Measurements from ENCODE around the gene ASPDH. TPM values are rescaled to one million over a fixed set of nuclear protein-coding genes. Genes with fewer than 3 reads are reported as not detected.

The ASPDH gene
- total and polyA plus RNA-seq, 2 of the 13 experiments (the other 11 are each of a cell fraction or from before 2014, with no cell fraction given), result 2.2 to 3.3 TPM

DNA sequence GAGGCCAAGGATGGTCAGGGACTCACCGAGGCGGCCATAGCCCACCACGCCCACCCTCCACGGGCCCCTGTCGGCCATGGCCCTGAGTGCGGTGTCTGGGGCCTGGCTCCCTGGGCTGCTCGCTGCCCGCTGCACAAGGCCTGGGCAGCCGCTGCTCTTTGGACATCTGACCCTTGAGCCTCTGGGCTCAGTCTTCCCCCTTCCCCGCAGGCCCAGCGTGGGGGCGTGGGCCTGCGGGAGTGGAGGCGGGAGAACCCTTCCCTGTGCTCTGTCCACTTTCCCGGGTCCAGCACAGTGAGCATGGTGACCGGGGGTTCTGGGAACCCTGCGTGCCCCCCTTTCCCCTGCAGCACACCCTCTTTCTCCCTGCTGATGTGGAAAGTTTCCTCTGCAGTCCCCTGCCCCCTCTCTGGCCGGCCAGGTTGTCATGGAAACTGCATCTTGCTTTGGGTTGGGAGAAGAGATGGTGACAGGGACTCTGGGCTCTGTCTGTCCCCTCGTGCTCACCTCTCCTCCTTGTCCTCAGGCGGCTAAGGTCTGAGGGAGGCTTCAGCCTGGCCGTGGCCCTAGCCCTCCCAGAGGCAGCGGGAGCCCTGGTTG is at the start of gene ASPDH (continued):
- TF ChIP-seq AHR (CRISPR knock-in tag; IDR thresholded peaks at IDR 0.05), result no peak
- no peak for TF ChIP-seq KLF13 (CRISPR knock-in tag; IDR thresholded peaks at IDR 0.05)
- peak; percentile 45 for TF ChIP-seq HNRNPK (IDR thresholded peaks at IDR 0.05; ENCODE audit: low read depth, low read length, poor library complexity, severe bottlenecking)
- no peak for TF ChIP-seq THYN1 (CRISPR knock-in tag; IDR thresholded peaks at IDR 0.05; ENCODE audit: borderline replicate concordance, low read depth)
- no peak for TF ChIP-seq ZNF207 (IDR thresholded peaks at IDR 0.05; ENCODE audit: borderline replicate concordance)
- TF ChIP-seq, protein P1, sequence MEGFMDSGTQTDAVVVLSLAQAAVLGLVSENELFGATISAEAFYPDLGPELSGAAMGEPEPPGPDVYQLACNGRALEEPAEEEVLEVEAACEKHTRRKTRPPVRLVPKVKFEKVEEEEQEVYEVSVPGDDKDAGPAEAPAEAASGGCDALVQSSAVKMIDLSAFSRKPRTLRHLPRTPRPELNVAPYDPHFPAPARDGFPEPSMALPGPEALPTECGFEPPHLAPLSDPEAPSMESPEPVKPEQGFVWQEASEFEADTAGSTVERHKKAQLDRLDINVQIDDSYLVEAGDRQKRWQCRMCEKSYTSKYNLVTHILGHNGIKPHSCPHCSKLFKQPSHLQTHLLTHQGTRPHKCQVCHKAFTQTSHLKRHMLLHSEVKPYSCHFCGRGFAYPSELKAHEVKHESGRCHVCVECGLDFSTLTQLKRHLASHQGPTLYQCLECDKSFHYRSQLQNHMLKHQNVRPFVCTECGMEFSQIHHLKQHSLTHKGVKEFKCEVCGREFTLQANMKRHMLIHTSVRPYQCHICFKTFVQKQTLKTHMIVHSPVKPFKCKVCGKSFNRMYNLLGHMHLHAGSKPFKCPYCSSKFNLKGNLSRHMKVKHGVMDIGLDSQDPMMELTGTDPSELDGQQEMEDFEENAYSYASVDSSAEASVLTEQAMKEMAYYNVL (CRISPR knock-in tag; IDR thresholded peaks at IDR 0.05; ENCODE audit: borderline replicate concordance), result no peak
- TF ChIP-seq, protein P2, sequence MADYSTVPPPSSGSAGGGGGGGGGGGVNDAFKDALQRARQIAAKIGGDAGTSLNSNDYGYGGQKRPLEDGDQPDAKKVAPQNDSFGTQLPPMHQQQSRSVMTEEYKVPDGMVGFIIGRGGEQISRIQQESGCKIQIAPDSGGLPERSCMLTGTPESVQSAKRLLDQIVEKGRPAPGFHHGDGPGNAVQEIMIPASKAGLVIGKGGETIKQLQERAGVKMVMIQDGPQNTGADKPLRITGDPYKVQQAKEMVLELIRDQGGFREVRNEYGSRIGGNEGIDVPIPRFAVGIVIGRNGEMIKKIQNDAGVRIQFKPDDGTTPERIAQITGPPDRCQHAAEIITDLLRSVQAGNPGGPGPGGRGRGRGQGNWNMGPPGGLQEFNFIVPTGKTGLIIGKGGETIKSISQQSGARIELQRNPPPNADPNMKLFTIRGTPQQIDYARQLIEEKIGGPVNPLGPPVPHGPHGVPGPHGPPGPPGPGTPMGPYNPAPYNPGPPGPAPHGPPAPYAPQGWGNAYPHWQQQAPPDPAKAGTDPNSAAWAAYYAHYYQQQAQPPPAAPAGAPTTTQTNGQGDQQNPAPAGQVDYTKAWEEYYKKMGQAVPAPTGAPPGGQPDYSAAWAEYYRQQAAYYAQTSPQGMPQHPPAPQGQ (CRISPR knock-in tag; IDR thresholded peaks at IDR 0.05; ENCODE audit: borderline replicate concordance), result no peak
- no peak for TF ChIP-seq ZNF562 (CRISPR knock-in tag; IDR thresholded peaks at IDR 0.05; ENCODE audit: borderline replicate concordance)
- TF ChIP-seq ZNF790 (CRISPR knock-in tag; IDR thresholded peaks at IDR 0.05; ENCODE audit: borderline replicate concordance), result no peak
- TF ChIP-seq NCOR1 (IDR thresholded peaks at IDR 0.05; ENCODE audit: borderline replicate concordance, low read length), result no peak
- TF ChIP-seq ZNF354B (CRISPR knock-in tag; IDR thresholded peaks at IDR 0.05), result no peak
- TF ChIP-seq GABPB1 (CRISPR knock-in tag; IDR thresholded peaks at IDR 0.05), result peak; percentile 53; the same call in 1 of the 2 replicates
- TF ChIP-seq, protein P3, sequence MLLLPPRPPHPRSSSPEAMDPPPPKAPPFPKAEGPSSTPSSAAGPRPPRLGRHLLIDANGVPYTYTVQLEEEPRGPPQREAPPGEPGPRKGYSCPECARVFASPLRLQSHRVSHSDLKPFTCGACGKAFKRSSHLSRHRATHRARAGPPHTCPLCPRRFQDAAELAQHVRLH (CRISPR knock-in tag; IDR thresholded peaks at IDR 0.05; ENCODE audit: borderline replicate concordance, low read depth), result peak; percentile 19; the same call in 1 of the 2 replicates
- no peak; the same call in 1 of the 2 replicates for TF ChIP-seq NR2F6 (IDR thresholded peaks at IDR 0.05)
- TF ChIP-seq NR2F6 (CRISPR knock-in tag; IDR thresholded peaks at IDR 0.05), result peak; percentile 24; the same call in 1 of the 2 replicates
- TF ChIP-seq FOSL2 (CRISPR knock-in tag; IDR thresholded peaks at IDR 0.05), result no peak
- no peak for TF ChIP-seq RFXAP (CRISPR knock-in tag; IDR thresholded peaks at IDR 0.05; ENCODE audit: borderline replicate concordance)
- TF ChIP-seq POLR2A (IDR thresholded peaks at IDR 0.05; ENCODE audit: insufficient read depth in 1 of 2, low read depth in 2 of 2, low read length in 2 of 2), result peak; percentile 51 to 72; a peak in 3 of 4 replicates
- TF ChIP-seq HMGA1 (CRISPR knock-in tag; conservative IDR thresholded peaks at IDR 0.05), result no peak
- TF ChIP-seq BRF2 (CRISPR knock-in tag; IDR thresholded peaks at IDR 0.05), result no peak
- no peak for TF ChIP-seq ZNF878 (CRISPR knock-in tag; IDR thresholded peaks at IDR 0.05)
- no peak for TF ChIP-seq ZNF550 (CRISPR knock-in tag; IDR thresholded peaks at IDR 0.05; ENCODE audit: borderline replicate concordance)
- no peak for TF ChIP-seq ZNF703 (CRISPR knock-in tag; IDR thresholded peaks at IDR 0.05; ENCODE audit: borderline replicate concordance)
- TF ChIP-seq BCL6 (CRISPR knock-in tag; IDR thresholded peaks at IDR 0.05), result peak; percentile 39; the same call in 1 of the 2 replicates
- TF ChIP-seq HDAC6 (IDR thresholded peaks at IDR 0.05; ENCODE audit: low read depth, low read length), result no peak
